Loucy (cell line): ENCODE results near the gene AFF2.

ENCODE experiments used
- EZH2phosphoT487 ChIP-seq: fragments of 200-600 bp; IDR thresholded peaks from 2 replicates; pipeline ENCODE4 v1.6.1; 2018; ENCODE audit warnings: antibody characterized with exemption, mild to moderate bottlenecking, moderate library complexity, borderline replicate concordance
- TF ChIP-seq, protein P1 (sequence below): fragments of 200-600 bp; sonication (generic); conservative IDR thresholded peaks from 2 replicates; pipeline ENCODE4 v1.5.1; 2014; ENCODE audit warnings: mild to moderate bottlenecking, antibody characterized with exemption, low read length

DNA sequence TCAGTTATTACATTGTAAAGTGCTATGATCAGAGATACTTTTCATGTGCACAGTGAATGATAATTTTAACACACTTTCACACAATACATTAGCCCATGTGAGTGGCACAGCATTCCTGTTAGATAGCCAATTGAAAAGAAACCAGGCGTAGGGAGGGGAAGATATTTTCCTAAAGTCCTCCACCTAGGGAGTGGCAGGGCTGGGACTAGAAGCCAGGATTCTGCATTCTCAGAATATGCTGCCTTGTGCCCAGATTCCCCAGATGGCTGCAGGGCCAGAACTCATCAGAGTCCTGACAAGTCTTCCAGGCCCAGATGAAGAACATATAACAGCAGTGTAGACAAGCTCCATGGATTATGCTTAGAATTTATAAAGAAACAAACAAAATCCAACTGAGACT lies 350.2 kb downstream of the AFF2 start:
- TF ChIP-seq, protein P1, sequence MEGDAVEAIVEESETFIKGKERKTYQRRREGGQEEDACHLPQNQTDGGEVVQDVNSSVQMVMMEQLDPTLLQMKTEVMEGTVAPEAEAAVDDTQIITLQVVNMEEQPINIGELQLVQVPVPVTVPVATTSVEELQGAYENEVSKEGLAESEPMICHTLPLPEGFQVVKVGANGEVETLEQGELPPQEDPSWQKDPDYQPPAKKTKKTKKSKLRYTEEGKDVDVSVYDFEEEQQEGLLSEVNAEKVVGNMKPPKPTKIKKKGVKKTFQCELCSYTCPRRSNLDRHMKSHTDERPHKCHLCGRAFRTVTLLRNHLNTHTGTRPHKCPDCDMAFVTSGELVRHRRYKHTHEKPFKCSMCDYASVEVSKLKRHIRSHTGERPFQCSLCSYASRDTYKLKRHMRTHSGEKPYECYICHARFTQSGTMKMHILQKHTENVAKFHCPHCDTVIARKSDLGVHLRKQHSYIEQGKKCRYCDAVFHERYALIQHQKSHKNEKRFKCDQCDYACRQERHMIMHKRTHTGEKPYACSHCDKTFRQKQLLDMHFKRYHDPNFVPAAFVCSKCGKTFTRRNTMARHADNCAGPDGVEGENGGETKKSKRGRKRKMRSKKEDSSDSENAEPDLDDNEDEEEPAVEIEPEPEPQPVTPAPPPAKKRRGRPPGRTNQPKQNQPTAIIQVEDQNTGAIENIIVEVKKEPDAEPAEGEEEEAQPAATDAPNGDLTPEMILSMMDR, result no peak
- TF ChIP-seq EZH2phosphoT487, result no peak
